OCI-LY3 (cell line): ENCODE data around the gene SLC25A25.
"Not testable (repeated sequence)": the region's sequence is repeated elsewhere in the genome, so short reads cannot be mapped to it uniquely, and the experiment has no call there.

Experiments
- H2AFZ ChIP-seq: fragments of 200-600, 300-600 bp; shearing (Covaris generic); 2 replicates; pipeline ENCODE4 v1.6.0; 2014; ENCODE audit warnings: antibody characterized with exemption, low read depth, low read length
- H3K27ac ChIP-seq: fragments of 200-600, 300-600 bp; sonication (generic); 2 replicates; pipeline ENCODE4 v1.5.1; 2014; ENCODE audit warnings: mild to moderate bottlenecking, low read length, moderate library complexity, mixed read lengths
- H3K27me3 ChIP-seq: fragments of 200-600, 300-600 bp; sonication (generic); 2 replicates; pipeline ENCODE4 v1.6.1; 2014; ENCODE audit warnings: low read depth, low read length, mixed read lengths
- H3K36me3 ChIP-seq: fragments of 200-600, 300-600 bp; sonication (generic); replicated peaks from 2 replicates; pipeline ENCODE3; 2014; ENCODE audit warnings: low read depth, low read length, mixed read lengths
- H3K4me1 ChIP-seq: fragments of 300-600, 200-600 bp; sonication (generic); 2 replicates; pipeline ENCODE4 v1.6.1; 2014; ENCODE audit warnings: low read length, mixed read lengths
- H3K4me2 ChIP-seq: fragments of 200-600, 300-600 bp; sonication (generic); 2 replicates; pipeline ENCODE4 v1.6.1; 2014; ENCODE audit warnings: low read length, mixed read lengths
- H3K4me3 ChIP-seq: fragments of 300-600, 200-600 bp; sonication (generic); 2 replicates; pipeline ENCODE4 v1.5.1; 2014; ENCODE audit warnings: antibody characterized with exemption, mild to moderate bottlenecking, low read length, moderate library complexity
- H3K79me2 ChIP-seq: fragments of 300-600, 200-600 bp; shearing (Covaris generic); 2 replicates; pipeline ENCODE4 v1.6.1; 2014; ENCODE audit warnings: mild to moderate bottlenecking, low read length, mixed read lengths
- H3K9ac ChIP-seq: fragments of 300-600, 200-600 bp; shearing (Covaris generic); 2 replicates; pipeline ENCODE4 v1.6.0; 2014; ENCODE audit warnings: mild to moderate bottlenecking, low read length, moderate library complexity
- H3K9me3 ChIP-seq: fragments of 200-600, 300-600 bp; shearing (Covaris generic); 2 replicates; pipeline ENCODE4 v1.6.1; 2014; ENCODE audit warnings: low read length, mixed read lengths; ENCODE audit not compliant: insufficient read depth
- H4K20me1 ChIP-seq: fragments of 200-600, 300-600 bp; sonication (generic); 2 replicates; pipeline ENCODE4 v1.6.1; 2016; ENCODE audit warnings: low read length, mixed read lengths; ENCODE audit not compliant: insufficient read depth
- CTCF ChIP-seq: fragments of 200-600, 300-600 bp; sonication (generic); IDR thresholded peaks from 2 replicates; pipeline ENCODE4 v1.5.1; 2014; ENCODE audit warnings: antibody characterized with exemption, low read length, low read depth
- EZH2phosphoT487 ChIP-seq: fragments of 200-600 bp; shearing (Covaris generic); IDR thresholded peaks from 2 replicates; pipeline ENCODE4 v1.6.1; 2018; ENCODE audit warnings: antibody characterized with exemption, mixed run types, low read depth

Gene SLC25A25

GRCh38 chr9:128027705-128028104 lies 40.3 kb upstream of the SLC25A25 start:
- Histone ChIP-seq H3K9me3 (no peaks in the 10 kb centered on the region), H3K4me2 (no peak overlapping the region), H3K27me3 (no peaks in the 10 kb centered on the region), H3K4me3 (no peak overlapping the region), H3K4me1 (peaks cover 39% of the 10 kb centered on the region), H3K79me2 (no peaks in the 10 kb centered on the region), H3K27ac (no peak overlapping the region), H3K36me3 (no peaks in the 10 kb centered on the region), H4K20me1 (no peaks in the 10 kb centered on the region), H3K9ac (no peak overlapping the region), H2AFZ (no peak overlapping the region)
- TF ChIP-seq EZH2phosphoT487 = no peak
- no peak for TF ChIP-seq CTCF

- Histone ChIP-seq H3K9ac (no peak overlapping the region), H3K79me2 (no peaks in the 10 kb centered on the region), H3K27ac (no peak overlapping the region), H3K4me2 (peak overlapping the region; percentile 51), H3K27me3 (no peaks in the 10 kb centered on the region), H3K36me3 (no peaks in the 10 kb centered on the region), H3K9me3 (no peaks in the 10 kb centered on the region), H3K4me1 (peaks cover 24% of the 10 kb centered on the region), H2AFZ (no peak overlapping the region), H3K4me3 (no peak overlapping the region), H4K20me1 (no peaks in the 10 kb centered on the region)
- TF ChIP-seq CTCF = no peak
- TF ChIP-seq EZH2phosphoT487 = no peak
Measured at GRCh38 chr9:128033609-128034008, 34.4 kb upstream of the SLC25A25 start.

- H3K4me1 ChIP-seq = peaks cover 23% of the 10 kb centered on the region
- no peaks in the 10 kb centered on the region for H4K20me1 ChIP-seq
- TF ChIP-seq CTCF = peak; percentile 82
- no peak for TF ChIP-seq EZH2phosphoT487
- no peaks in the 10 kb centered on the region for H3K9me3 ChIP-seq
- H2AFZ ChIP-seq = 0 out of 2 replicates have a peak overlapping the region, but pooled peaks have one; percentile 43
- H3K9ac ChIP-seq = no peak overlapping the region
- H3K27ac ChIP-seq = no peak overlapping the region
- peak overlapping the region; percentile 54; the same call in 1 of the 2 replicates for H3K4me2 ChIP-seq
- no peaks in the 10 kb centered on the region for H3K36me3 ChIP-seq
- no peaks in the 10 kb centered on the region for H3K79me2 ChIP-seq
- H3K4me3 ChIP-seq = no peak overlapping the region
- H3K27me3 ChIP-seq = 0 out of 2 replicates have a peak, but pooled peaks cover 3% of the 10 kb centered on the region
Measured at GRCh38 chr9:128034821-128035652, 33.0 kb upstream of the SLC25A25 start.

- not testable (repeated sequence) for H3K79me2 ChIP-seq
Measured at GRCh38 chr9:128036522-128036921, 31.5 kb upstream of the SLC25A25 start.

GRCh38 chr9:128040783-128041182 lies 27.2 kb upstream of the SLC25A25 start:
- H3K79me2 ChIP-seq, H3K4me2 ChIP-seq, H4K20me1 ChIP-seq: not testable (repeated sequence)

More at GRCh38 chr9:128036522-128036921, 31.5 kb upstream of the SLC25A25 start:
- not testable (repeated sequence) for H3K4me2 ChIP-seq, H2AFZ ChIP-seq, H3K9me3 ChIP-seq, H3K27ac ChIP-seq, H3K9ac ChIP-seq, H3K36me3 ChIP-seq, H3K4me3 ChIP-seq, H3K27me3 ChIP-seq, H4K20me1 ChIP-seq
- H3K4me1 ChIP-seq = peaks cover 22% of the 10 kb centered on the region

More at GRCh38 chr9:128040783-128041182, 27.2 kb upstream of the SLC25A25 start:
- not testable (repeated sequence) for H3K9ac ChIP-seq, H2AFZ ChIP-seq, H3K27me3 ChIP-seq, H3K36me3 ChIP-seq, H3K27ac ChIP-seq, H3K4me3 ChIP-seq, H3K9me3 ChIP-seq, H3K4me1 ChIP-seq
